ENCODE measurements around the gene RXRA.

Gene RXRA

GRCh38 chr9:134420281-134420845, 94.1 kb downstream of the RXRA start:
- no peak for FAIRE-seq

DNA sequence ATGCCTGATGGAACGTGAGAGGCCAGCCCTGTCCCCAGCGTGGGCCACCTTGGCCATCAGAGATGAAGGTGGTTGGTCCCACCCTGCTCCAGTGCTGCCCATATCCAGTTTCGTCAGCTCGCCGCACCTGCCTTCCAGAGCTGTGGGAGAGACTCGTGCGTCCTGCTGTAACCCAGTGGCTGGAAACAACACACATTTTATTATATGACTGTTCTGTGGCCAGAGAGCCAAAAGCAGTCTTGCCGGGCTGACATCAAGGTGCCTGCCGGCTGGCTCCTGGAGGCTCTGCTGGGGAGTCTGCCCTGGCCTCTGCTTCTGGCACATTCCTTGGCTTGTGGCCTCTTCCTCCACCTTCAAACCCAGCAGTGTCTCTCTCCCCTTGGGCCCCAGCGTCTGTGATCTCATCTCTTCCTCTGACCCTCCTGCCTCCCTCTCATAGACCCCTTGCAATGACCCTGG, 94.7 kb downstream of the RXRA start:
- FAIRE-seq, result no peak

- no peak for FAIRE-seq
These were observed 95.6 kb downstream of the RXRA start for GRCh38 chr9:134421888-134422287.

- no peak for FAIRE-seq
These were observed 96.2 kb downstream of the RXRA start for GRCh38 chr9:134422301-134423090.

DNA sequence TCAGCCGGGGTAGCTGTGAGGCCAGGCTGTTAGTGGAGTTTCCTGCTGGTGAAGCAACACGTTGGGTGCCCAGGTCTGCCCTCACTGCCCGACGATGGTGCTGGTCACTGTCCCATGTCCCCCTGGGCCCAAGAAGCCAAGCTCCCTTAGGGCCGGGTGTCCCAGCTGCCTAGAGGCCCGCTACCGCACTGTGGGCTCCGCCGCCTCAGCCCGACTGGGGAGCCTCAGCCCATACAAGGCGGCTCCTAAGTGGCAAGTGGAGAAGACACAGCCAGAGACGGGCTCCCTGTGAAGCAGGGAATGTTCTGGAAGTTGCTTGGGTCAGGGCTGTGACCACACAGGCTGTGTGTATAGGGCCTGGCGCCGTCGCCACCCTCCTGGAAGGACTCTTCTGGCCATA, 96.9 kb downstream of the RXRA start:
- FAIRE-seq, result no peak

- no peak for FAIRE-seq
These were observed 97.5 kb downstream of the RXRA start for GRCh38 chr9:134423749-134424148.

DNA sequence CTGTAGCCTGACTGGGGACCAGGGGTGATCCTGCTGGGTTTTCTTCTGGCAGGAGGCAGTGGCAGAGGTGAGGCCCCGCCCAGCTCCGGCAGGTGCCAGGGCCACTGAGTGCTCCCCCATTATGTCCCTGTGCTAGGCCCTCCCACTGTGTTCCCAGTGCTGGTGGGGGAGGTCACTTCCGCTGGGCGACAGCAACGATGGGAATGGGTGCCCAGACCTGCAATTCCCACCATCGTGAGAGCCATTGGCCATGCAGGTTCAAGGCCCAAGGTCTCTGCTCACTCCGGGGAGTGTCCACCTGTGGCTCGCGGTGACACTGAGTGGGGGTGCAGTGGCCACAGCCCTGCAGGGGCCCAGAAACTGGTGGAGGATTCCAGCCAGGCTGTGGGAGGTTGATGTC, 98.6 kb downstream of the RXRA start:
- FAIRE-seq, result no peak

DNA sequence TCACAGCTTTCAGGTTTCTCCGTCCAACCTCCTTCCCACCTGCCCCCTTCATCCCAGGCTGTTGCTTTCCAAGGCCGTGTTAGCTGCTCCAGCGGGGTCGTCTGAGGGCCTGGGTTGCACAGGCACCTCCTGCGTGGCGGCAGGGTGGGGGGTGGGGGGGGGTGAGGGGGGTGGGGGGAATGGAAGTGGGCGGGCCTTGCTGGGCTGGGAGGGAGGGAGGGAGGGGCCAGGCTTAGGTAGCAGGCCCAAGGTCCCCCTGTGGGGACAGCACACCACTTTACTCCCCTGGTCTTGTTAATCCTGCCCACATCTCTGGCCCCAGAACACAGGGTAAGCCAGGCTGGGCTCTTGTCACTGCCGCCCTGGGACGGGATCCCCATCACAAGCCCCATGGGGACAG, 99.1 kb downstream of the RXRA start:
- FAIRE-seq, result no peak

- no peak for FAIRE-seq
These were observed 99.6 kb downstream of the RXRA start for GRCh38 chr9:134425812-134426211.

DNA sequence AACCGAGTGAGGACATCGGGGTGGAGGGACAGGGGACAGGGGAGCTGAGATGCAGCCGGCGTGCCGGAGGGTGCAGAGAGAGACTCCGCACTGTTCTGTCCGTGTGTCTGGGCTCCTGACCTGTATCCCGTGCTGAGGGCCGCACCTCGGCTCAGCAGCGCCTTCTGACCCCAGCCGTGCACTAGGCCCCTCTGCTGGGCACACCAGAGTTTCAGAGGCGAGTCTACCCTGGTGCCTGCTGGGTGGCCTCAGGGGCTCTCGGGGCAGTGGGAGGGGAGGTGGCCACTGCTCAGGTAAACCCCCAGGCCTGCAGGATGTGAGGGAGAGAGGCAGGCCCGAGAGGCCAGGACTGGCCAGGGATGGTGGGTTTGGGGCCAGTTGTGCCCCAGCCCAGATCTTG, 100.2 kb downstream of the RXRA start:
- FAIRE-seq, result no peak

DNA sequence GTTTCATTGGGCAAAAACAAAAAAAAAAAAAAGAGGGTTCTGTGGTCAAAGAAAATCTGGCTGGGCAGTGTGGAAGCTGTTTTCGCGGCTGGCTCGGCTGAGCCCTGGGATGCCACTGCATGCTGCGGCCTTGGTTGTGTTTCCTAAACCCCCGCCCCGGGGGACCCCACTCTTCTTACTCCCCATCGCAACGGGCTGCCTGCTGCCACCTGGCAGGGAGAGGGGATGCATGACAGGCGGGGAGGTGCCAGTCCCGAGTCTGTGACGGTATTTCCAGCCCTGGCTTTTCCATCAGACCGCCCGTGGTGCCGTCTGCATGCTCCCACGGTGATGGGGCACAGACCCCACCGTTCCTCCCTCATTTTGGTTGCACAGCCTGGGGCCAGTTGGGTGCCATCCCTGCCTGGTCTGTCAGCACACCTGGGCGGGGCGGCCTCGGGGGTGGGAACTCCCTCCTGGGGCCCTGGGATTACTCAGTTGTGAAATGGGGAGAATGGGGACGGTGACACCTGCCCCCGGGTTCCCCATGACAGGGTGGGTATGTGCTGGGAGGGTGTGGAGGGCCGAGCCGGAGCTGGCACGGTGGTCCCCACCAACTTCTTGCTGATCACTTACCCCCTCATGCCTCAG, 101.0 kb downstream of the RXRA start:
- no peak for FAIRE-seq

DNA sequence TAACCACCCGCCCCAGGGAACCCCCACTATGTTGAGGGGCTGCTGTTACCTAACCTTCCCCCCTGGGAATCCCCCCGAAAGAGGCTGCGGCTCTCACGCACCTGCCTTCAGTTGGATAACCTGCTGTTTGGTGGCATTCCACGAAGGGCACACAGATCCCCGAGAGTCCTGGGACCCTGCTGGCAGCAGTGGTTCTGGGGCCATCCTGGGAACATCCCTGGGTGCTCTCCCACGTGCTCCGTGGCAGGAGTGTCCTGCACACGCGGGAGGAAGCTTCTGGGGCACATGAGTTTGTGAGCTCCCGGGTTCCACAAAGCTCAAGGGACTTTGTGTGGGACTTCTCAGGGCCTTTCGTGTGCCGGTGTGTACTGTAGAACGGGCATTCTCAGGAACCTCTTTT, 102.3 kb downstream of the RXRA start:
- FAIRE-seq, result no peak

- FAIRE-seq, result no peak
These were observed 102.8 kb downstream of the RXRA start for GRCh38 chr9:134429007-134429406.

- FAIRE-seq, result no peak
These were observed 103.2 kb downstream of the RXRA start for GRCh38 chr9:134429481-134429880.

- no peak for FAIRE-seq
These were observed 104.8 kb downstream of the RXRA start for GRCh38 chr9:134431095-134431494.

DNA sequence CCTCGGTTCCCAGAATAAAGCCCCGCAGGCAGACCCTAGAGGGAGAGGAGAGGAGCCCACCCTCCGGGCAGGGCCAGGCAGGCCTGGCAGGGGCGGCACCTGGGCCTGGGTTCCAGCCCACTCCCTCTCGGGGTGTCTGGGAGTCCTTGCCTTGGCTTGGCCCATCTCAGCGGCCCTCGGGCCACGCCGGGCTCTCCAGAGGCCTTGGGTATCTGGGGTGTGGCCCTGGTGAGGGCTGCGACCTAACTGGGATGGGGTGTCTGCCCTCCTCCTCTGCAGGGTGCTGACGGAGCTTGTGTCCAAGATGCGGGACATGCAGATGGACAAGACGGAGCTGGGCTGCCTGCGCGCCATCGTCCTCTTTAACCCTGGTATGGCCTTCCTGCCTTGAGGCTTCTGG, 105.4 kb downstream of the RXRA start:
- FAIRE-seq, result no peak

- no peak for FAIRE-seq
These were observed 106.2 kb downstream of the RXRA start for GRCh38 chr9:134432471-134432870.

DNA sequence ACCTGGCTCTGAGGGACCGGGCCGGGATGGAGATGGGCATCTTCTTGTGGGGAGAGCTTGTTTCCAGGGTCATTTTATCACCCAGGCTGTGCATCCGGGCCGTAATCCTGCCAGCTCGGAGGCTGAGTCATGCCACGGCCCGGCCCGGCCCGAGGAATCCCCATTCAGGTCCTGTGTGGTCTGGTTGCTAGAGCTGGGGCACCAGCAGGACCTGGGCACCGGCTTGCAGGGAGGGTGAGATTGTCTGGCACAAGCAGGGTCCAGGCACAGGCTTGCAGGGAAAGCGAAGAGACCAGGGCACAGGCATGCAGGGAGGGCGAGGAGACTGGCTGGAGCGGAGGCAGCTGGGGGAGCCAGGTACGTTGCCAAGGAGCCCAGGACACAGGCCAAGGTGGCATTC, 106.8 kb downstream of the RXRA start:
- no peak for FAIRE-seq

- FAIRE-seq, result no peak
These were observed 107.9 kb downstream of the RXRA start for GRCh38 chr9:134433909-134434882.

DNA sequence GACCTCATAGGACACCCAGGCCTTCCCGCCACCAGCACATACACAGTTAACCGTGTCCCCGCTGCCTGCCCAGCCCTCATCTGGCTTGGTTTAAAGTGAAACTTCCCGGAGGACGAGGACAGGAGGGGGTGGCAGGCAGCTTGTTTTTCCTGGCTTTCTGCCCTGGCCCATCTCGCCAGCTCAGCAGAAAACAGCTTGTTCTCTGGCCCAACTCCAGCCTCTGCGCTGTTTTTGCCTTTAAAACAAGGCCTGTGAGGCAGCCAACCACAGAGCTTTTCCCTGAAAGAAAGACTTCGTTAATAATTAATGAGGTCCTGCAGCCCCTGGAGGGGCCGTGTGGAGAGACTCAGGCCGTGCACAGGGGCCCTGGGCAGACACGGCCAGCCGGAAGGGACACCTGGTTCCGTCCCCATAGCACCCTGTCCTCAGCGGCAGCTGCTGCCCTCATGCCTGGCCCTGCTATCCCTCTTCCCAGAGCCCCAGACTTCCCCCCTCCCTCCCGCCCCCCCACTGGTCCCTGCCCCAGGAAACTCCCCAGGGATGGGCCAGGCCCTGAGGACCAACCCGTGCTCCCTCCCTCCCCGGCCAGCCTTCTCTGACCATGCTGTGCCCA, 108.7 kb downstream of the RXRA start:
- no peak for FAIRE-seq

GRCh38 chr9:134435550-134436378, 109.5 kb downstream of the RXRA start:
- FAIRE-seq, result no peak

DNA sequence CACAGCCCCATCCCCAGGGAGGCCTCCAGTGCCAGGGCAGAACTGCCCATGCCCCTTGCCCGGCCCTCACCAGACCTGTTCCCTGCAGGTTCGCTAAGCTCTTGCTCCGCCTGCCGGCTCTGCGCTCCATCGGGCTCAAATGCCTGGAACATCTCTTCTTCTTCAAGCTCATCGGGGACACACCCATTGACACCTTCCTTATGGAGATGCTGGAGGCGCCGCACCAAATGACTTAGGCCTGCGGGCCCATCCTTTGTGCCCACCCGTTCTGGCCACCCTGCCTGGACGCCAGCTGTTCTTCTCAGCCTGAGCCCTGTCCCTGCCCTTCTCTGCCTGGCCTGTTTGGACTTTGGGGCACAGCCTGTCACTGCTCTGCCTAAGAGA, 110.1 kb downstream of the RXRA start:
- FAIRE-seq, result no peak
